NT2/D1 (cell line): ENCODE results near the gene EPB41.

Experiments
- DNase-seq: peaks from one replicate; pipeline ENCODE4 v3.0.0-alpha.2; 2011; ENCODE audit warnings: low read depth, low spot score
- H3K27me3 ChIP-seq: 2 replicates; pipeline ENCODE4 v1.6.0; 2011; ENCODE audit warnings: mild to moderate bottlenecking; ENCODE audit not compliant: insufficient read length, insufficient read depth
- H3K36me3 ChIP-seq: 2 replicates; pipeline ENCODE4 v1.6.1; 2011; ENCODE audit warnings: mild to moderate bottlenecking, low read length, mixed read lengths; ENCODE audit not compliant: insufficient read depth, insufficient read length
- H3K4me1 ChIP-seq: 2 replicates; pipeline ENCODE4 v1.5.1; 2011; ENCODE audit not compliant: insufficient read depth, insufficient read length
- H3K4me3 ChIP-seq: 2 replicates; pipeline ENCODE4 v1.5.1; 2011; ENCODE audit warnings: low read depth; ENCODE audit not compliant: insufficient read length
- H3K9ac ChIP-seq: 2 replicates; pipeline ENCODE4 v1.6.0; 2011; ENCODE audit warnings: low read depth; ENCODE audit not compliant: insufficient read length
- H3K9me3 ChIP-seq: 2 replicates; pipeline ENCODE4 v1.5.1; 2011; ENCODE audit warnings: mild to moderate bottlenecking, low read length; ENCODE audit not compliant: insufficient read depth
- SUZ12 ChIP-seq: IDR thresholded peaks from 2 replicates; pipeline ENCODE4 v1.6.1; 2011; ENCODE audit not compliant: insufficient read length, insufficient read depth; ENCODE audit errors: extremely low read depth
- YY1 ChIP-seq: IDR thresholded peaks from 2 replicates; pipeline ENCODE4 v1.6.1; 2011; ENCODE audit not compliant: insufficient read length, insufficient read depth
- ZNF274 ChIP-seq: IDR thresholded peaks from 2 replicates; pipeline ENCODE4 v1.6.1; 2011; ENCODE audit warnings: mild to moderate bottlenecking, low read depth, low read length

Gene EPB41

GRCh38 chr1:29121936-29122681 is 207.7 kb downstream of the EPB41 start:
- H3K9ac ChIP-seq = peak overlapping the region; percentile 97
- H3K27me3 ChIP-seq = peaks cover 26% of the 10 kb centered on the region
- H3K9me3 ChIP-seq = peaks cover 17% of the 10 kb centered on the region; the same call in 1 of the 2 replicates
- H3K36me3 ChIP-seq = peaks cover 31% of the 10 kb centered on the region
- H3K4me3 ChIP-seq = peak overlapping the region; percentile 92
- peaks cover 16% of the 10 kb centered on the region for H3K4me1 ChIP-seq
- DNase-seq = peak; percentile 67
- no peak for TF ChIP-seq ZNF274
- TF ChIP-seq YY1 = no peak
- no peak for TF ChIP-seq SUZ12

GRCh38 chr1:29122682-29123052 is 208.3 kb downstream of the EPB41 start:
- Histone ChIP-seq H3K4me3 (peak overlapping the region; percentile 92), H3K27me3 (peaks cover 27% of the 10 kb centered on the region), H3K9me3 (peaks cover 17% of the 10 kb centered on the region; the same call in 1 of the 2 replicates), H3K9ac (peak overlapping the region; percentile 97), H3K36me3 (peaks cover 26% of the 10 kb centered on the region), H3K4me1 (peaks cover 18% of the 10 kb centered on the region)
- peak; percentile 47 for DNase-seq
- TF ChIP-seq ZNF274 = no peak
- TF ChIP-seq YY1 = no peak
- TF ChIP-seq SUZ12 = no peak

- Histone ChIP-seq H3K9me3 (peaks cover 17% of the 10 kb centered on the region; the same call in 1 of the 2 replicates), H3K27me3 (peaks cover 33% of the 10 kb centered on the region), H3K36me3 (peaks cover 24% of the 10 kb centered on the region), H3K9ac (peak overlapping the region; percentile 97), H3K4me1 (peaks cover 19% of the 10 kb centered on the region), H3K4me3 (peak overlapping the region; percentile 92)
- TF ChIP-seq YY1 = no peak
- no peak for DNase-seq
Measured at GRCh38 chr1:29123053-29123886, 208.9 kb downstream of the EPB41 start.

- Histone ChIP-seq H3K36me3 (peaks cover 17% of the 10 kb centered on the region), H3K27me3 (peaks cover 40% of the 10 kb centered on the region), H3K4me3 (peak within 1 kb of the TSS; percentile 92), H3K9me3 (peaks cover 17% of the 10 kb centered on the region; the same call in 1 of the 2 replicates), H3K4me1 (peaks cover 19% of the 10 kb centered on the region), H3K9ac (peak within 1 kb of the TSS; percentile 97)
- DNase-seq = no peak
- TF ChIP-seq YY1 (no peak), ZNF274 (no peak), SUZ12 (no peak)
Measured at GRCh38 chr1:29123887-29124365, 209.6 kb downstream of the EPB41 start, which contains the start of gene TMEM200B. TMEM200B (minus strand) TSS chr1:29123903; CDS start chr1:29121828, 2,075 bp downstream.

- Histone ChIP-seq H3K36me3 (peaks cover 13% of the 10 kb centered on the region), H3K27me3 (peaks cover 40% of the 10 kb centered on the region), H3K9ac (peak overlapping the region; percentile 93), H3K4me3 (peak overlapping the region; percentile 92), H3K4me1 (peaks cover 19% of the 10 kb centered on the region), H3K9me3 (peaks cover 17% of the 10 kb centered on the region; the same call in 1 of the 2 replicates)
- DNase-seq = peak; percentile 88
- no peak for TF ChIP-seq YY1
- no peak for TF ChIP-seq SUZ12
- no peak for TF ChIP-seq ZNF274
Measured at GRCh38 chr1:29124366-29125236, 210.2 kb downstream of the EPB41 start.

GRCh38 chr1:29125237-29125641 is 210.9 kb downstream of the EPB41 start:
- TF ChIP-seq SUZ12 (no peak), YY1 (no peak), ZNF274 (no peak)
- Histone ChIP-seq H3K36me3 (peaks cover 9% of the 10 kb centered on the region), H3K4me3 (peak overlapping the region; percentile 45), H3K27me3 (peaks cover 40% of the 10 kb centered on the region), H3K9ac (peak overlapping the region; percentile 82), H3K9me3 (peaks cover 12% of the 10 kb centered on the region; the same call in 1 of the 2 replicates), H3K4me1 (peaks cover 19% of the 10 kb centered on the region)
- no peak for DNase-seq
